Choroid plexus epithelial cell (primary cell): ENCODE results near the gene SKAP2.

Experiments used
- DNase-seq: peaks from one replicate; pipeline ENCODE4 v3.0.0-alpha.2; 2010; ENCODE audit warnings: low read depth
- H3K4me3 ChIP-seq: 2 replicates; pipeline ENCODE4 v1.5.1; 2011; ENCODE audit warnings: low read depth, mild to moderate bottlenecking, control low read depth, low read length, moderate library complexity
- CTCF ChIP-seq: conservative IDR thresholded peaks from 2 replicates; pipeline ENCODE4 v1.5.1; 2011; ENCODE audit warnings: low read depth, mild to moderate bottlenecking, control low read depth, inconsistent platforms, low read length, moderate library complexity

The SKAP2 gene

GRCh38 chr7:26779978-26780595, 84.3 kb downstream of the SKAP2 start:
- H3K4me3 ChIP-seq = no peak overlapping the region
- no peak for TF ChIP-seq CTCF
- DNase-seq = no peak

- H3K4me3 ChIP-seq = no peak overlapping the region
- no peak for DNase-seq
- no peak for TF ChIP-seq CTCF
Observed at GRCh38 chr7:26777385-26777784, 87.0 kb downstream of the SKAP2 start.

GRCh38 chr7:26760501-26760900, 103.9 kb downstream of the SKAP2 start:
- no peak for DNase-seq
- H3K4me3 ChIP-seq = no peak overlapping the region
- no peak for TF ChIP-seq CTCF

DNA sequence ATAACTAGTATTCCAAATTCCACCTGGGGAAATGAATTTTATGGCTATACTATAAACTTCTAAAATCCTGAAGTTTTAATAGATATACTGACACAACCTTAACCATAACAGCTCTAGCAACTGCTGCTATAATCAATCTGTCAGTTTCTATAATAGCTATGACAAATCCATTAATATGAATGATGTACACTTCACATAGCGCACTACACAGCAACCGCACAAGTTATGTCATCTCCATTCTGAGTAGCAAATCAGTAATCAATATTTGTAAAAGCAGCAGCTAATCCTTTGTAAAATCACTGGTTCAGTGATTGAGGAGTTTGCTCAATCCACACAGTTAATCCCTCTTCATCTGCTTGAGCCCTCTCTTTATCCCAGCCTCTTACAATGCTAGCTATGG, 105.3 kb downstream of the SKAP2 start:
- H3K4me3 ChIP-seq = no peak overlapping the region
- TF ChIP-seq CTCF = no peak
- no peak for DNase-seq

- TF ChIP-seq CTCF = no peak
- no peak overlapping the region for H3K4me3 ChIP-seq
- no peak for DNase-seq
Observed at GRCh38 chr7:26743205-26743604, 121.2 kb downstream of the SKAP2 start.

GRCh38 chr7:26735976-26736600, 128.3 kb downstream of the SKAP2 start:
- no peak overlapping the region for H3K4me3 ChIP-seq
- no peak for DNase-seq
- no peak for TF ChIP-seq CTCF
